K562 (cell line): ENCODE results near the gene AHCYL1. TPM values are rescaled to one million over a fixed set of nuclear protein-coding genes. Genes with fewer than 3 reads are reported as not detected.

Experiments
- ATAC-seq: fragments of 200-7000 bp; cut with Tn5 transposase; 3 replicates; pipeline ENCODE4 v1.9.1; 2020; ENCODE audit warnings: moderate library complexity
- BruUV-seq: library from RNA; stranded (reverse); fragments of 400-500 nt; replicated peaks from 2 replicates; lab custom pipeline; 2021; lab: Mats Ljungman, UMichigan
- CTCF ChIA-PET: fragments of 300-600 bp; formaldehyde crosslinking; extraction: SDS; loops from one replicate; lab custom pipeline; 2021; ENCODE audit warnings: low intra/inter-chr PET ratio; lab: Yijun Ruan, JAX
- POLR2A ChIA-PET: fragments of 300-600, 350-650 bp; sonication (Branson Sonifier 250); formaldehyde crosslinking; extraction: SDS; loops from one replicate; lab custom pipeline; 2021; ENCODE audit warnings: antibody characterized with exemption, inconsistent platforms; lab: Yijun Ruan, JAX
- DNase-seq, 4 experiments: peaks; one replicate each; pipeline versions ENCODE4 v3.0.0 to v3.0.0-alpha.2; 2011 to 2018; ENCODE audit warnings: low spot score in 3 of 4, mixed read lengths in 3 of 4; ENCODE audit errors: extremely low read depth in 1 of 4
- FAIRE-seq: peaks from 2 replicates; lab custom pipeline; 2011; peaks lifted over from hg19 to GRCh38; lab: Jason Lieb, UNC
- H2AFZ ChIP-seq: 2 replicates; pipeline ENCODE4 v1.6.0; 2011; ENCODE audit warnings: low read depth, low read length, control low read depth, inconsistent platforms
- H3K27ac ChIP-seq: fragments of 200-600 bp; 3 replicates; pipeline ENCODE4 v1.8.0; 2011; ENCODE audit warnings: low read depth, mild to moderate bottlenecking, control low read depth, inconsistent platforms, low read length, moderate library complexity, mixed read lengths; ENCODE audit errors: extremely low read depth
- H3K27me3 ChIP-seq, 2 experiments: fragments of 300-600 bp in 1 of 2; 2 replicates in 1 of 2; 3 replicates in 1 of 2; pipeline versions ENCODE4 v1.6.0 to v1.8.0; 2011; ENCODE audit warnings: inconsistent platforms in 2 of 2, low read length in 2 of 2, mild to moderate bottlenecking in 1 of 2, mixed read lengths in 1 of 2, moderate library complexity in 1 of 2; ENCODE audit not compliant: control insufficient read depth in 2 of 2, insufficient read depth in 2 of 2
- H3K36me3 ChIP-seq: fragments of 300-600 bp; 3 replicates; pipeline ENCODE4 v1.8.0; 2011; ENCODE audit warnings: mild to moderate bottlenecking, low read length, inconsistent platforms; ENCODE audit not compliant: control insufficient read depth, insufficient read depth
- H3K4me1 ChIP-seq, 2 experiments: fragments of 200-600 bp in 1 of 2; replicated peaks in 1 of 2; 2 replicates in 1 of 2; 3 replicates in 1 of 2; pipeline versions ENCODE4 v1.5.1 to v1.8.0; 2011; ENCODE audit warnings: inconsistent platforms in 2 of 2, low read length in 2 of 2, mild to moderate bottlenecking in 1 of 2, mixed read lengths in 1 of 2, moderate library complexity in 1 of 2; ENCODE audit not compliant: control insufficient read depth in 2 of 2, insufficient read depth in 2 of 2
- H3K4me2 ChIP-seq: 2 replicates; pipeline ENCODE4 v1.6.1; 2011; ENCODE audit warnings: low read length, control low read depth, inconsistent platforms, mixed read lengths; ENCODE audit not compliant: insufficient read depth
- H3K4me3 ChIP-seq: fragments of 200-600 bp; sonication (generic), shearing (Covaris generic); 2 replicates; pipeline ENCODE4 v1.5.1; 2016; ENCODE audit warnings: control low read depth, inconsistent platforms
- H3K79me2 ChIP-seq: fragments of 200-600 bp; 3 replicates; pipeline ENCODE4 v1.8.0; 2011; ENCODE audit warnings: low read length, inconsistent platforms; ENCODE audit not compliant: control insufficient read depth, insufficient read depth
- H3K9ac ChIP-seq, 2 experiments: 2 replicates each; pipeline versions ENCODE4 v1.6.0 to v1.6.1; 2011; ENCODE audit warnings: low read depth in 2 of 2, low read length in 2 of 2, control low read depth in 1 of 2, inconsistent platforms in 1 of 2, mild to moderate bottlenecking in 1 of 2, mixed read lengths in 1 of 2; ENCODE audit not compliant: insufficient read depth in 1 of 2
- H3K9me1 ChIP-seq: one replicate; pipeline ENCODE4 v1.6.0; 2011; ENCODE audit warnings: inconsistent platforms, mild to moderate bottlenecking, low read length, moderate library complexity; ENCODE audit not compliant: control insufficient read depth, insufficient read depth
- H3K9me3 ChIP-seq: replicated peaks from 2 replicates; pipeline ENCODE4 v1.5.1; 2011; ENCODE audit warnings: low read depth, low read length, inconsistent platforms; ENCODE audit not compliant: control insufficient read depth, insufficient read depth
- H4K20me1 ChIP-seq: replicated peaks from 2 replicates; pipeline ENCODE4 v1.6.1; 2011; ENCODE audit warnings: low read length, inconsistent platforms, mixed read lengths; ENCODE audit not compliant: control insufficient read depth, insufficient read depth
- ATF7 ChIP-seq: fragments of 450-650 bp; IDR thresholded peaks from 2 replicates; pipeline ENCODE4 v1.7.1; 2014; ENCODE audit warnings: mild to moderate bottlenecking, moderate library complexity
- DEAF1 ChIP-seq: fragments of 450-650 bp; formaldehyde crosslinking; IDR thresholded peaks from 2 replicates; pipeline ENCODE4 v1.4.0; 2020; ENCODE audit warnings: mild to moderate bottlenecking, moderate library complexity
- HNRNPLL ChIP-seq: fragments of 200-400 bp; formaldehyde crosslinking; IDR thresholded peaks from 2 replicates; pipeline ENCODE4 v1.6.1; 2017; ENCODE audit warnings: low read length, low read depth, mild to moderate bottlenecking; ENCODE audit not compliant: poor library complexity, severe bottlenecking
- KAT2B ChIP-seq: IDR thresholded peaks from one replicate; pipeline ENCODE4 v1.6.1; 2012; ENCODE audit warnings: low read depth, mild to moderate bottlenecking, control low read depth, inconsistent platforms, low read length, moderate library complexity
- MYNN ChIP-seq, 2 experiments: sonication (generic); formaldehyde crosslinking in 1 of 2; IDR thresholded peaks; 2 replicates each; pipeline versions ENCODE4 v1.5.0 to v1.6.1; 2016 to 2020; ENCODE audit warnings: antibody characterized with exemption in 1 of 2, missing genetic modification reagents in 1 of 2
- NR2C1 ChIP-seq, 2 experiments: fragments of 450-650 bp; IDR thresholded peaks; 2 replicates each; pipeline ENCODE4 v1.6.1; 2017; ENCODE audit warnings: mild to moderate bottlenecking in 2 of 2, antibody characterized with exemption in 1 of 2, inconsistent platforms in 1 of 2, missing compliant biosample characterization in 1 of 2, missing genetic modification characterization in 1 of 2
- PYGO2 ChIP-seq: fragments of 450-650 bp; IDR thresholded peaks from 2 replicates; pipeline ENCODE4 v1.6.1; 2016; ENCODE audit warnings: mild to moderate bottlenecking, missing genetic modification characterization, moderate library complexity, missing compliant biosample characterization
- SMAD3 ChIP-seq: fragments of 450-650 bp; formaldehyde crosslinking; conservative IDR thresholded peaks from 2 replicates; pipeline ENCODE4 v1.4.0; 2020; ENCODE audit warnings: mild to moderate bottlenecking
- SMARCA4 ChIP-seq: fragments of 450-650 bp; IDR thresholded peaks from 2 replicates; pipeline ENCODE4 v1.6.1; 2016
- ZBED1 ChIP-seq: IDR thresholded peaks from 2 replicates; pipeline ENCODE4 v1.6.1; 2014
- ZBTB34 ChIP-seq: fragments of 250-450 bp; sonication (Bioruptor Pico); IDR thresholded peaks from 2 replicates; pipeline ENCODE4 v1.8.0; 2021; ENCODE audit warnings: mild to moderate bottlenecking, moderate library complexity
- ZNF253 ChIP-seq: fragments of 250-450 bp; sonication (Bioruptor Pico); conservative IDR thresholded peaks from 2 replicates; pipeline ENCODE4 v1.6.1; 2021; ENCODE audit warnings: mild to moderate bottlenecking
- ZNF398 ChIP-seq: fragments of 250-450 bp; sonication (Bioruptor Pico); IDR thresholded peaks from 2 replicates; pipeline ENCODE4 v1.8.0; 2021; ENCODE audit warnings: moderate library complexity, mild to moderate bottlenecking, inconsistent platforms
- ZNF507 ChIP-seq: conservative IDR thresholded peaks from 2 replicates; pipeline ENCODE4 v1.6.1; 2017; ENCODE audit warnings: missing genetic modification characterization, missing compliant biosample characterization
- WGBS: fragments of 100-300 bp; shearing (Covaris generic); methylation state at CpG from one replicate; pipeline ENCODE4 v1.1.6; 2016; ENCODE audit warnings: low coverage, mixed read lengths; ENCODE audit not compliant: insufficient coverage; ENCODE audit errors: missing lambda C conversion rate; 5-methylcytosine and 5-hydroxymethylcytosine counted together
- in situ Hi-C: fragments of 300-500 bp; cut with MboI; formaldehyde crosslinking; loops from 4 replicates; pipeline ENCODE4 v1.15.0; 2018; ENCODE audit warnings: inconsistent platforms, mixed read lengths
- intact Hi-C: fragments of 100-400 bp; cut with micrococcal nuclease; formaldehyde crosslinking; loops from 2 replicates; pipeline ENCODE4 v1.14.2; 2022
- polyA plus RNA-seq, 8 experiments: library from polyadenylated mRNA; depleted of rRNA in 4 of 8; stranded (reverse) in 5 of 8; unstranded in 3 of 8; fragments of >200 nt; fragmentation: Nextera tagmentation in 2 of 8; fragmentation: Illumina TruSeq in 1 of 8; extraction: Ambion mirVana in 2 of 8; extraction: Trizol in 1 of 8; gene quantifications; 2 replicates each; pipeline versions ENCODE4 v1.2.1 to v1.2.3, GENCODE V29; 2011 to 2014; ENCODE audit warnings: inconsistent platforms in 1 of 8, missing spikeins in 1 of 8
- total RNA-seq, 7 experiments: library from RNA; depleted of rRNA in 6 of 7; stranded (reverse); fragments of >200 nt in 6 of 7; fragmentation: Illumina TruSeq in 2 of 7; extraction: Trizol in 2 of 7; gene quantifications; 2 replicates each; pipeline versions ENCODE4 v1.2.1 to v1.2.3, GENCODE V29; 2011 to 2021; ENCODE audit warnings: low replicate concordance in 1 of 7

The AHCYL1 gene
- total and polyA plus RNA-seq, 9 of the 15 experiments (the other 6 are each of a cell fraction or from before 2014, with no cell fraction given): 27.3 to 118 (median 44.5) TPM

- POLR2A ChIA-PET: interaction anchor here (0.6 to 1.1 kb wide), 2 partner anchors 9 to 68 kb away, joined by 3 to 4 read pairs; no protein-coding TSS in a partner anchor
- WGBS: 52% methylated on average over 3 of the region's 3 CpGs
- H3K27ac ChIP-seq: no peak overlapping the region
- H3K9ac ChIP-seq: no peak overlapping the region
- H3K9me3 ChIP-seq: 0 out of 2 replicates have a peak, but pooled peaks cover 3% of the 10 kb centered on the region
- H3K36me3 ChIP-seq: no peaks in the 10 kb centered on the region
- in situ Hi-C loops (no loop called here), intact Hi-C loops (no loop called here)
- H3K79me2 ChIP-seq: no peaks in the 10 kb centered on the region
- DNase-seq (no peak), FAIRE-seq (no peak), ATAC-seq (no peak)
- no peak for TF ChIP-seq ZBTB34 (CRISPR knock-in tag)
- TF ChIP-seq ZNF398: no peak
- TF ChIP-seq PYGO2 (tag): no peak
- no peak for TF ChIP-seq HNRNPLL
- no peak for TF ChIP-seq NR2C1 (IDR thresholded peaks at IDR 0.05)
- no peak for TF ChIP-seq NR2C1 (tag; IDR thresholded peaks at IDR 0.05)
- no peak for TF ChIP-seq DEAF1 (CRISPR knock-in tag)
- TF ChIP-seq ATF7: no peak
- TF ChIP-seq ZNF253: no peak
- no peak for TF ChIP-seq SMARCA4
- no peak for TF ChIP-seq SMAD3
- no peak for TF ChIP-seq KAT2B
- TF ChIP-seq MYNN (IDR thresholded peaks at IDR 0.05): no peak
- TF ChIP-seq MYNN (CRISPR knock-in tag; IDR thresholded peaks at IDR 0.05): no peak
- TF ChIP-seq ZNF507 (tag): no peak
- no peak for TF ChIP-seq ZBED1
- no peak overlapping the region for H3K4me2 ChIP-seq
- H3K27me3 ChIP-seq: no peaks in the 10 kb centered on the region
- no peaks in the 10 kb centered on the region for H4K20me1 ChIP-seq
- CTCF ChIA-PET: interaction anchor here (0.8 to 0.9 kb wide), 2 partner anchors 16 to 198 kb away, joined by 3 read pairs; no protein-coding TSS in a partner anchor
- H3K4me1 ChIP-seq: peaks cover 4 to 6% of the 10 kb centered on the region in 2 experiments; a peak in 4 of 5 replicates
- H3K9me1 ChIP-seq: no peaks in the 10 kb centered on the region
- H2AFZ ChIP-seq: no peak overlapping the region
- no peak overlapping the region for H3K4me3 ChIP-seq
- no TSS peak for BruUV-seq
Measured at GRCh38 chr1:109974191-109974590, 10.4 kb upstream of the AHCYL1 start.
